ENCODE measurements around the gene CLHC1. TPM values are rescaled to one million over a fixed set of nuclear protein-coding genes. Genes with fewer than 3 reads are reported as not detected.

The CLHC1 gene
- total and polyA plus RNA-seq, 2 donors (not counting 3 experiments of a cell fraction or from before 2014, with no cell fraction given): 2.4 to 12.3 TPM

GRCh38 chr2:55230551-55230950 is 1.5 kb downstream of the CLHC1 start:
- intact Hi-C loops (cut with micrococcal nuclease) (loop anchor here (5.0 to 10.0 kb wide), 3 partner anchors 37 to 284 kb away; partner anchors contain the start of genes CFAP36 and MTIF2), dilution Hi-C loops (cut with MboI; ENCODE audit: extremely low pct_ligation_motif_present, low sequenced_read_pairs) (no loop called here)
- no peaks in the 10 kb centered on the region for H3K9me1 ChIP-seq (replicated peaks; ENCODE audit: control insufficient read depth, extremely low read depth, insufficient read depth, low read length)
- H3K27ac ChIP-seq (ENCODE audit: insufficient read depth, low read depth, low read length): no peak overlapping the region
- no peak for FAIRE-seq
- BruUV-seq (replicated peaks): no TSS peak
- no peak for DNase-seq (ENCODE audit: low read depth, low spot score)
- no peak overlapping the region for H3K9ac ChIP-seq (replicated peaks; ENCODE audit: extremely low read depth, insufficient read depth, low read length)
- H3K4me2 ChIP-seq (ENCODE audit: insufficient read depth, low read length): no peak overlapping the region
- H2AFZ ChIP-seq (ENCODE audit: low read depth, low read length): no peak overlapping the region
- no peaks in the 10 kb centered on the region for H3K27me3 ChIP-seq (ENCODE audit: control insufficient read depth in 2 of 2, insufficient read depth in 2 of 2, low read length in 2 of 2)
- no peaks in the 10 kb centered on the region for H4K20me1 ChIP-seq (replicated peaks; ENCODE audit: control insufficient read depth, extremely low read depth, insufficient read depth, low read length)
- TF ChIP-seq CTCF (IDR thresholded peaks at IDR 0.05; ENCODE audit: extremely low read depth in 1 of 2, insufficient read depth in 1 of 2, low read depth in 1 of 2, low read length in 2 of 2) (no peak), MAX (IDR thresholded peaks at IDR 0.05; ENCODE audit: insufficient read depth, insufficient read length) (no peak), JUN (IDR thresholded peaks at IDR 0.05; ENCODE audit: borderline replicate concordance, insufficient read depth, insufficient read length, low read depth) (no peak), GATA2 (IDR thresholded peaks at IDR 0.05; ENCODE audit: insufficient read depth, insufficient read length, low read depth, low read length) (no peak), POLR2A (IDR thresholded peaks at IDR 0.05; ENCODE audit: low read depth, low read length) (no peak), FOS (IDR thresholded peaks at IDR 0.05; ENCODE audit: borderline replicate concordance, insufficient read depth, low read length) (no peak), POLR2AphosphoS5 (IDR thresholded peaks at IDR 0.05; ENCODE audit: insufficient read depth, low read depth, low read length) (no peak), MYC (IDR thresholded peaks at IDR 0.05; ENCODE audit: low read depth, low read length) (no peak), EZH2 (IDR thresholded peaks at IDR 0.05; ENCODE audit: borderline replicate concordance, low read depth, low read length, severe bottlenecking) (no peak)
- CTCF ChIA-PET: no interaction called here
- peaks cover 5 to 21% of the 10 kb centered on the region in 2 experiments for H3K36me3 ChIP-seq (ENCODE audit: control insufficient read depth in 2 of 2, extremely low read depth in 1 of 2, insufficient read depth in 2 of 2, low read length in 2 of 2)
- peaks cover 41% of the 10 kb centered on the region for H3K79me2 ChIP-seq (ENCODE audit: control insufficient read depth, insufficient read depth, low read length)
- H3K4me1 ChIP-seq (ENCODE audit: control insufficient read depth, extremely low read depth, insufficient read depth, low read length): peaks cover 36% of the 10 kb centered on the region
- H3K9me3 ChIP-seq (replicated peaks; ENCODE audit: control insufficient read depth, insufficient read depth, low read length): no peaks in the 10 kb centered on the region
- POLR2A ChIA-PET: no interaction called here
- no peak overlapping the region for H3K4me3 ChIP-seq (replicated peaks in 1 of 3; ENCODE audit: insufficient read depth in 1 of 3, low read depth in 1 of 3, low read length in 3 of 3)

All from endothelial cell of umbilical vein (primary cell).